Measurements from ENCODE around the gene PLEKHM3. TPM values are rescaled to one million over a fixed set of nuclear protein-coding genes. Genes with fewer than 3 reads are reported as not detected.
A peak's percentile ranks its signal among the peaks of the same experiment; 100 is the strongest.

PLEKHM3 gene
- total and polyA plus RNA-seq, 4 donors: 15.6 to 34.5 (median 18.3) TPM

DNA sequence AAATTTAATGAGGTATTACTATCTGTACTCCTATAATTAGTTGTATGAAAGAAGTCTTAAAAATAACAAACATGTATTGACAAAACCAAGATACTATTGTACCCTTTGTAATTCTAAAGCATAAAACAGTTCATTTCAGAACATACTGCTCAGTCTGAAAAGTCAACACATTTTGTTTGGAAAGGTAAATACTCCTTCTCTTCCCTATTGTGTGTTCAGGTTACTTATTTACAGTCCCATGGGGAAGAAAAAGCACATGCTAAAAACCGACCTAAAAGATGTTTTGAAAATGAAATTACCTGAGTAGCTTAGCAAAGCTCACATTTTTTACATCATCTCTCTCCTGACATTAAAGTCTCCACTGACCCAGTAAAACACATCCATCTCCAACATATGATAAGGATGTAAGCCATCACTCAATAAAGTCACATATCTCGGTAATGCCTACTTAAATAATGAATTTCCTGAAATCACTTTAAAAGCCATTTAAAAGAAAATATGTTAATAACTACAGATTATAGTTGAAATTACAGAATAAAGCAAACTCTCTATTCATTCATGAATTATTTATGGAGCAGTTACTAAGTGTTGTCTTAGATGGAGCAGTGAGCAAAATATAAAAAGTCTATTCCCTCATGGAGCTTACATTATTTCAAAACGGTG, 180.0 kb downstream of the PLEKHM3 start:
- Histone ChIP-seq H3K27ac (ENCODE audit: low read depth, low read length) (no peak overlapping the region), H3K27me3 (ENCODE audit: control insufficient read depth, insufficient read depth, low read length) (no peaks in the 10 kb centered on the region), H3K9me3 (ENCODE audit: control insufficient read depth, insufficient read depth, low read length) (no peaks in the 10 kb centered on the region), H3K36me3 (ENCODE audit: control insufficient read depth, insufficient read depth, low read length) (no peaks in the 10 kb centered on the region), H3K4me1 (ENCODE audit: control insufficient read depth, insufficient read depth, low read length) (no peaks in the 10 kb centered on the region), H3K4me3 (ENCODE audit: low read depth, low read length) (no peak overlapping the region)
- WGBS (ENCODE audit: insufficient coverage): no CpG with 5 or more reads among the region's 3 CpGs
- no peak for DNase-seq (ENCODE audit: low read depth in 4 of 6, low spot score in 6 of 6)

- DNase-seq (ENCODE audit: low read depth in 4 of 6, low spot score in 6 of 6): no peak
- Histone ChIP-seq H3K27ac (ENCODE audit: low read depth, low read length) (no peak overlapping the region), H3K9me3 (ENCODE audit: control insufficient read depth, insufficient read depth, low read length) (no peaks in the 10 kb centered on the region), H3K4me3 (ENCODE audit: low read depth, low read length) (no peak overlapping the region), H3K4me1 (ENCODE audit: control insufficient read depth, insufficient read depth, low read length) (no peaks in the 10 kb centered on the region), H3K36me3 (ENCODE audit: control insufficient read depth, insufficient read depth, low read length) (no peaks in the 10 kb centered on the region), H3K27me3 (ENCODE audit: control insufficient read depth, insufficient read depth, low read length) (no peaks in the 10 kb centered on the region)
- 100% methylated on average over 1 of the region's 2 CpGs for WGBS (ENCODE audit: insufficient coverage)
Observed at GRCh38 chr2:207844648-207845047, 180.7 kb downstream of the PLEKHM3 start.

- no peak for DNase-seq (ENCODE audit: low read depth in 4 of 6, low spot score in 6 of 6)
- no CpG with 5 or more reads among the region's 1 CpG for WGBS (ENCODE audit: insufficient coverage)
- Histone ChIP-seq H3K36me3 (ENCODE audit: control insufficient read depth, insufficient read depth, low read length) (no peaks in the 10 kb centered on the region), H3K27me3 (ENCODE audit: control insufficient read depth, insufficient read depth, low read length) (no peaks in the 10 kb centered on the region), H3K4me1 (ENCODE audit: control insufficient read depth, insufficient read depth, low read length) (peaks cover 5% of the 10 kb centered on the region), H3K9me3 (ENCODE audit: control insufficient read depth, insufficient read depth, low read length) (no peaks in the 10 kb centered on the region), H3K4me3 (ENCODE audit: low read depth, low read length) (no peak overlapping the region), H3K27ac (ENCODE audit: low read depth, low read length) (no peak overlapping the region)
Observed at GRCh38 chr2:207840101-207840500, 185.2 kb downstream of the PLEKHM3 start.

DNA sequence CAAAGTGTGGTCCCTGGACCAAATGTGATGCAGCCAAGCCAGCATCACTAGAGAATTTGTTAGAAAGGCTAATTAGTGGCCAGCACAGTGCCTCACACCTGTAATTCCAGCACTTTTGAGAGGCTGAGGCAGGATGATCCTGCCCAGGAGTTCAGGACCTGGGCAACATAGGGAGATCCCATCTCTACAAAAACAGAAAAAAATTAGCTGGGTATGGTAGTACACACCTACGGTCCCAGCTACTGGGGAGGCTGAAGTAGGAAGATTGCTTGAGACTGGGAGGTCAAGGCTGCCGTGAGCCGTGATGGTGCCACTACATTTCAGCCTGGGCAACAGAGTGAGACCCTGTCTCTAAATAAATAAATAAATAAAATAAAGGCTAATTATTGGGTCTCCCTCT, 185.8 kb downstream of the PLEKHM3 start:
- no peaks in the 10 kb centered on the region for H3K36me3 ChIP-seq (ENCODE audit: control insufficient read depth, insufficient read depth, low read length)
- no peak overlapping the region for H3K27ac ChIP-seq (ENCODE audit: low read depth, low read length)
- no peaks in the 10 kb centered on the region for H3K9me3 ChIP-seq (ENCODE audit: control insufficient read depth, insufficient read depth, low read length)
- DNase-seq (ENCODE audit: low read depth in 4 of 6, low spot score in 6 of 6): no peak
- no CpG with 5 or more reads among the region's 3 CpGs for WGBS (ENCODE audit: insufficient coverage)
- no peak overlapping the region for H3K4me3 ChIP-seq (ENCODE audit: low read depth, low read length)
- H3K27me3 ChIP-seq (ENCODE audit: control insufficient read depth, insufficient read depth, low read length): no peaks in the 10 kb centered on the region
- H3K4me1 ChIP-seq (ENCODE audit: control insufficient read depth, insufficient read depth, low read length): peaks cover 5% of the 10 kb centered on the region

DNA sequence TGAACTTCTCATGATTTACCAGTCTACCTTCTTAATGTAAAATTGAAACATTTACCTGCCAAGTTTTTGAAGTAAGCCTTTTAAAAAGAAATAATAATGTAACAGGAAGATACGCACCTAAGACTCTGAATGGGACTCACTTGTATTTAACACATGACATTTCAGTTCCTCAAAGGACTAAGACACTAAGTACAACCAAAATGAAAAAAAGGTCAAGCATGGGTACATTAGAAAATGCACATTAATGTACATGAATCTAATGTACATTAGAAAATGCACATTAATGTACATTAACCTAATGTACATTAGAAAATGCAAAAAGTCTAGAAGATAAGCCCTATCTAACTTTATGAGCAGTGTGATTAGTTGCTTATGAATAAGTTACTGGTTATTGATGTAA, 186.3 kb downstream of the PLEKHM3 start:
- H3K4me3 ChIP-seq (ENCODE audit: low read depth, low read length): no peak overlapping the region
- no peak for DNase-seq (ENCODE audit: low read depth in 4 of 6, low spot score in 6 of 6)
- peaks cover 5% of the 10 kb centered on the region for H3K4me1 ChIP-seq (ENCODE audit: control insufficient read depth, insufficient read depth, low read length)
- WGBS (ENCODE audit: insufficient coverage): no CpG with 5 or more reads among the region's 1 CpG
- H3K27me3 ChIP-seq (ENCODE audit: control insufficient read depth, insufficient read depth, low read length): no peaks in the 10 kb centered on the region
- H3K27ac ChIP-seq (ENCODE audit: low read depth, low read length): no peak overlapping the region
- no peaks in the 10 kb centered on the region for H3K9me3 ChIP-seq (ENCODE audit: control insufficient read depth, insufficient read depth, low read length)
- H3K36me3 ChIP-seq (ENCODE audit: control insufficient read depth, insufficient read depth, low read length): no peaks in the 10 kb centered on the region

DNA sequence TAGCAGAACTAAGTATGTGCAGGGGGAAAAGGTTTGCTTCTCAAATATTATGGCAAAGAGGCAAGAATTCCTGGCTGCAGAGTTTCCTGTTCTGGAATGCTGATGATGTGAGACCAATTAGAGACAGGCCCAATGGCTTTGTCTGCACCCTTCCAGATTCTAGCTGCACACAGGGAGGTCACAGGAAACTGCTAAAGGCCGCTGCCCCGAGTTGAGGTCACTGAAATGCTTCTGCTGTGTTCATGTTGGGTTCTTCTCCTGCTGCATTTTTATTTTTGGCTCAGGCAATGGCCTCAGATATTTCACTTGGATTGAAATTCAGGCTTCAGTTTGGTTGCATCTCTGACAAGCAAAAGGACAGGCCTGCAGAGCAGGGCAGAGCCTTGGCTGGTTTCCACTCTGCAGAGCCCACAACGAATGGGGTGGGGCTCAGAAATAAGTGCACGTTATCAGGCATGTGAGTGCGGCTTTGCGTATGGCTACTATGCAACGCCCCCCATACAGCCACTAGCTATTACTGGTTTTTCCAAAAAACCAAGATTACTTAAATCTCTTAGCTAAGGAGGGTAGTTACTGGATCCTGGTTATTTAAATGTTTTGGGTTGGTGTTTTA, 188.7 kb downstream of the PLEKHM3 start:
- Histone ChIP-seq H3K27ac (ENCODE audit: low read depth, low read length) (no peak overlapping the region), H3K9me3 (ENCODE audit: control insufficient read depth, insufficient read depth, low read length) (no peaks in the 10 kb centered on the region), H3K36me3 (ENCODE audit: control insufficient read depth, insufficient read depth, low read length) (no peaks in the 10 kb centered on the region), H3K4me1 (ENCODE audit: control insufficient read depth, insufficient read depth, low read length) (peaks cover 5% of the 10 kb centered on the region), H3K27me3 (ENCODE audit: control insufficient read depth, insufficient read depth, low read length) (no peaks in the 10 kb centered on the region), H3K4me3 (ENCODE audit: low read depth, low read length) (no peak overlapping the region)
- WGBS (ENCODE audit: insufficient coverage): 38% methylated on average over 3 of the region's 7 CpGs
- DNase-seq (ENCODE audit: low read depth in 4 of 6, low spot score in 6 of 6): peak in 1 of 6 donors; percentile 22

DNA sequence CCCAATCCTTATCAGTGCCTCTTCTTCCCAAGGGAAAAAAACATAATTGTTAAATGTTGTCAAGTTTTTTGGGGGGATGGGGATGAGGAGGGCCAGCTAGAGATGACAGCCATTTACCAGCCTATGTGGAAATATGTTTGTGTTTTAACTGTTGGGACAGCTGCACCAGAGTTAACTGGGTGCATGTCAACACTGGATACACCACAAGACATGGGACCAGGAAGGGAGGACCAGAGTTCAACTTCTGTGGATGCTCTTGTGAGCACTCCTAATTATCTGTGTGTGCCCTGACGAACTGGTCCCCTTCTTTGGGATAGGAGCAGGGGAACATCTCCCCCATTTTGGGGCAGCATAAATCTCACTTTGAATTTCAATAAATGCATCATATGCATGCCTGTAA, 189.5 kb downstream of the PLEKHM3 start:
- peaks cover 5% of the 10 kb centered on the region for H3K4me1 ChIP-seq (ENCODE audit: control insufficient read depth, insufficient read depth, low read length)
- no peak overlapping the region for H3K27ac ChIP-seq (ENCODE audit: low read depth, low read length)
- no peak for DNase-seq (ENCODE audit: low read depth in 4 of 6, low spot score in 6 of 6)
- H3K36me3 ChIP-seq (ENCODE audit: control insufficient read depth, insufficient read depth, low read length): peaks cover 4% of the 10 kb centered on the region
- WGBS (ENCODE audit: insufficient coverage): no CpG with 5 or more reads among the region's 1 CpG
- H3K9me3 ChIP-seq (ENCODE audit: control insufficient read depth, insufficient read depth, low read length): no peaks in the 10 kb centered on the region
- H3K4me3 ChIP-seq (ENCODE audit: low read depth, low read length): no peak overlapping the region
- no peaks in the 10 kb centered on the region for H3K27me3 ChIP-seq (ENCODE audit: control insufficient read depth, insufficient read depth, low read length)

DNA sequence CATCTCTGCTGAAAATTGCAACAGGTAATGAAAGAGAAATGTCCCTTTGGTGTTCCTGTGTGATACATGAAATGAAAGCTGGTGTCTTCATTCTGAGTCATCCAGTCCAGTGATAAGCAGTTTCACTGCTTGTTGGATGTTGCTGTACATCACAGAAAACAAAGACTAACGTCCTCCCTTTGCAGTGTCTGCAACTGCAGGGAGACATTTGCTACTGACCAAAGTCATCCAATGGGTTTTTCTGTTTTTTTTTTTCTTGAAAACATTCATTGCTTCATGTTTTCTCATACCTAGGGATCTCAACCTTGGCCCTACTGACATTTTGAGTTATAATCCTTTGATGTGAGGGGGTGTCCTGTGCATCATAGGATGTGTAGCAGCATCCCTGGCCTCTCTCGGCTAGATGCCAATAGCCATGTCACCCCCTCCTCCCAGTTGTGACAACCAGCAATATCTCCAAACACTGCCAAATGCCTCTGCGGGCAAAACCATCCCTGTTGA, 192.0 kb downstream of the PLEKHM3 start:
- Histone ChIP-seq H3K27ac (ENCODE audit: low read depth, low read length) (no peak overlapping the region), H3K9me3 (ENCODE audit: control insufficient read depth, insufficient read depth, low read length) (no peaks in the 10 kb centered on the region), H3K4me1 (ENCODE audit: control insufficient read depth, insufficient read depth, low read length) (peaks cover 5% of the 10 kb centered on the region), H3K4me3 (ENCODE audit: low read depth, low read length) (no peak overlapping the region), H3K27me3 (ENCODE audit: control insufficient read depth, insufficient read depth, low read length) (no peaks in the 10 kb centered on the region), H3K36me3 (ENCODE audit: control insufficient read depth, insufficient read depth, low read length) (peaks cover 5% of the 10 kb centered on the region)
- no peak for DNase-seq (ENCODE audit: low read depth in 4 of 6, low spot score in 6 of 6)
- 100% methylated on average over 1 of the region's 3 CpGs for WGBS (ENCODE audit: insufficient coverage)

DNA sequence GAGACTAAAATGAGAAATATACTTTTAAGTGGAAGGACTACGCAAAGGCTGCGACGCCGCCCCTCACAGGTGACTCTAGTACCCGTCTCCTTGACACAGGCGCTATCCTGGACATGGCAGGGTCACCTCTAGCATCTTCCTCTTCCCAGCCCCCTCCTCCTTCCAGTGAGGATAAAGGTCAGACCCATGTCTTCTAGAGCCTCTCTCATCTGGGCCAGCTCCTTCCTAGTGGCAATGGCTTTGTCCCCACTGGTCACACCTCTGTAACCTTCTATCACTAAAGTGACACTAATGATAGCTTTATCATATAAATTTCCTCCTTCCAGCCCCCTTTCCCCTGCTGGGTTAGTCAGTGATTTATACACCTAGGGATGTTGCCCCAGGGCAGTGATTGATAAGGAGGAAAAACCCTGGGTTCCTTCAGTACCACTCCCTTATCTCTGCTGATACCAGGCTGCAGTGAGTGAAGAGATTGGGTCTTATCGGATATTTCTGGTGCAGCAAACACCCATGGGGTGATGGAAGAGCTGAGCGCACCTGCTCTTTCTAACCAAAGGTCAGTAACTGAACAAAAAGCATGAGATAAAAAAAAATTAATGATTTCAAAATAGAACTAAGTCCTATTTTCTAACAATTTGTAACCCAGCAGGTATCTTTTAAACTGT, 193.6 kb downstream of the PLEKHM3 start:
- H3K4me1 ChIP-seq (ENCODE audit: control insufficient read depth, insufficient read depth, low read length): peaks cover 3% of the 10 kb centered on the region
- H3K27ac ChIP-seq (ENCODE audit: low read depth, low read length): no peak overlapping the region
- 97% methylated on average over 6 of the region's 8 CpGs for WGBS (ENCODE audit: insufficient coverage)
- no peak overlapping the region for H3K4me3 ChIP-seq (ENCODE audit: low read depth, low read length)
- peaks cover 8% of the 10 kb centered on the region for H3K36me3 ChIP-seq (ENCODE audit: control insufficient read depth, insufficient read depth, low read length)
- no peak for DNase-seq (ENCODE audit: low read depth in 4 of 6, low spot score in 6 of 6)
- no peaks in the 10 kb centered on the region for H3K9me3 ChIP-seq (ENCODE audit: control insufficient read depth, insufficient read depth, low read length)
- H3K27me3 ChIP-seq (ENCODE audit: control insufficient read depth, insufficient read depth, low read length): no peaks in the 10 kb centered on the region
